SK-N-SH (cell line): Measurements from ENCODE around the gene TXNDC12. TPM values are rescaled to one million over a fixed set of nuclear protein-coding genes. Genes with fewer than 3 reads are reported as not detected.

Source experiments
- CTCF ChIA-PET: fragments of 300-600, 350-600 bp; formaldehyde crosslinking; extraction: SDS; loops from one replicate; lab custom pipeline; 2021; lab: Yijun Ruan, JAX
- POLR2A ChIA-PET: fragments of 350-600 bp; sonication (Branson Sonifier 250); formaldehyde crosslinking; extraction: SDS; loops from one replicate; lab custom pipeline; 2020; ENCODE audit warnings: antibody characterized with exemption, inconsistent platforms; lab: Yijun Ruan, JAX
- DNase-seq: peaks from one replicate; pipeline ENCODE4 v3.0.0; 2012
- H2AFZ ChIP-seq: fragments of 200-600 bp; sonication (generic); 2 replicates; pipeline ENCODE4 v1.8.1; 2016; ENCODE audit warnings: antibody characterized with exemption, mild to moderate bottlenecking, low read depth
- H3F3A ChIP-seq: fragments of 200-600 bp; sonication (generic); replicated peaks from 2 replicates; pipeline ENCODE3; 2016; ENCODE audit warnings: antibody characterized with exemption, mild to moderate bottlenecking; ENCODE audit not compliant: insufficient read depth
- H3K27ac ChIP-seq, 2 experiments: fragments of 200-500 bp in 1 of 2; fragments of 200-600 bp in 1 of 2; sonication (Bioruptor generic) in 1 of 2; sonication (generic), shearing (Covaris generic) in 1 of 2; 2 replicates each; pipeline versions ENCODE4 v1.5.1 to v1.6.1; 2014 to 2016; ENCODE audit warnings: low read depth in 2 of 2, inconsistent platforms in 1 of 2, low read length in 1 of 2, mild to moderate bottlenecking in 1 of 2, mixed read lengths in 1 of 2
- H3K27me3 ChIP-seq: fragments of 200-600 bp; sonication (generic), shearing (Covaris generic); 2 replicates; pipeline ENCODE4 v1.6.1; 2016; ENCODE audit warnings: mixed run types; ENCODE audit not compliant: insufficient read depth
- H3K36me3 ChIP-seq, 2 experiments: fragments of 200-500 bp in 1 of 2; fragments of 200-600 bp in 1 of 2; sonication (Bioruptor generic) in 1 of 2; sonication (generic) in 1 of 2; replicated peaks in 1 of 2; 2 replicates each; pipeline versions ENCODE3 to v1.5.1; 2014 to 2016; ENCODE audit warnings: low read length in 1 of 2, mild to moderate bottlenecking in 1 of 2; ENCODE audit not compliant: insufficient read depth in 2 of 2, control insufficient read depth in 1 of 2
- H3K4me1 ChIP-seq, 2 experiments: fragments of 200-500 bp in 1 of 2; fragments of 200-600 bp in 1 of 2; sonication (Bioruptor generic) in 1 of 2; sonication (generic), shearing (Covaris generic) in 1 of 2; 2 replicates each; pipeline versions ENCODE4 v1.5.1 to v1.6.1; 2014 to 2016; ENCODE audit warnings: low read depth in 1 of 2, low read length in 1 of 2, mixed run types in 1 of 2; ENCODE audit not compliant: insufficient read depth in 2 of 2, control insufficient read depth in 1 of 2
- H3K4me2 ChIP-seq: fragments of 200-600 bp; sonication (generic), shearing (Covaris generic); 2 replicates; pipeline ENCODE4 v1.6.1; 2017; ENCODE audit warnings: mixed run types
- H3K4me3 ChIP-seq, 2 experiments: fragments of 200-500 bp in 1 of 2; fragments of 200-600 bp in 1 of 2; sonication (Bioruptor generic) in 1 of 2; sonication (generic), shearing (Covaris generic) in 1 of 2; 2 replicates each; pipeline versions ENCODE4 v1.5.1 to v1.8.1; 2014 to 2016; ENCODE audit warnings: low read depth in 2 of 2, inconsistent platforms in 1 of 2, low read length in 1 of 2, mild to moderate bottlenecking in 1 of 2, mixed read lengths in 1 of 2, moderate library complexity in 1 of 2
- H3K79me2 ChIP-seq: fragments of 200-600 bp; sonication (generic); 2 replicates; pipeline ENCODE4 v1.8.1; 2017; ENCODE audit warnings: mild to moderate bottlenecking; ENCODE audit not compliant: insufficient read depth
- H3K9ac ChIP-seq: fragments of 200-600 bp; sonication (generic); 2 replicates; pipeline ENCODE4 v1.6.1; 2017; ENCODE audit warnings: mixed run types
- H3K9me2 ChIP-seq: fragments of 200-600 bp; sonication (generic); 2 replicates; pipeline ENCODE4 v1.6.1; 2017; ENCODE audit warnings: mixed run types
- H3K9me3 ChIP-seq: fragments of 200-600 bp; sonication (generic); 2 replicates; pipeline ENCODE4 v1.6.1; 2017; ENCODE audit warnings: mixed run types, mild to moderate bottlenecking, moderate library complexity
- H4K20me1 ChIP-seq: fragments of 200-600 bp; sonication (generic); 2 replicates; pipeline ENCODE4 v1.6.1; 2017; ENCODE audit warnings: mild to moderate bottlenecking, mixed run types; ENCODE audit not compliant: insufficient read depth
- CTCF ChIP-seq: fragments of 200-600 bp; sonication (generic); IDR thresholded peaks from 2 replicates; pipeline ENCODE4 v1.6.1; 2017; ENCODE audit warnings: antibody characterized with exemption, mild to moderate bottlenecking, moderate library complexity
- EP300 ChIP-seq, 2 experiments: IDR thresholded peaks; 2 replicates each; pipeline versions ENCODE4 v1.4.0 to v1.6.1; 2012; ENCODE audit warnings: borderline replicate concordance in 1 of 2, low read depth in 1 of 2, low read length in 1 of 2
- EZH2phosphoT487 ChIP-seq: fragments of 200-600 bp; sonication (generic); IDR thresholded peaks from 2 replicates; pipeline ENCODE4 v1.6.1; 2017; ENCODE audit warnings: low read depth, mixed run types, mild to moderate bottlenecking, antibody characterized with exemption, moderate library complexity, borderline replicate concordance
- JUND ChIP-seq: IDR thresholded peaks from 2 replicates; pipeline ENCODE4 v1.4.0; 2012
- MXI1 ChIP-seq: IDR thresholded peaks from 2 replicates; pipeline ENCODE4 v1.6.1; 2012; ENCODE audit warnings: mild to moderate bottlenecking, low read depth, low read length, improper control_type of control experiment
- NRF1 ChIP-seq: IDR thresholded peaks from 2 replicates; pipeline ENCODE4 v1.6.1; 2012; ENCODE audit warnings: low read depth, mild to moderate bottlenecking, low read length
- PBX3 ChIP-seq: IDR thresholded peaks from 2 replicates; pipeline ENCODE4; 2012
- POLR2AphosphoS5 ChIP-seq: IDR thresholded peaks from 2 replicates; pipeline ENCODE4 v1.6.1; 2012; ENCODE audit warnings: low read depth, low read length
- REST ChIP-seq: IDR thresholded peaks from 2 replicates; pipeline ENCODE4 v1.6.1; 2012; ENCODE audit warnings: mild to moderate bottlenecking, low read depth, low read length, moderate library complexity
- RXRA ChIP-seq: IDR thresholded peaks from 2 replicates; pipeline ENCODE4 v1.4.0; 2012; ENCODE audit warnings: low read depth, mild to moderate bottlenecking, borderline replicate concordance
- SMC3 ChIP-seq: IDR thresholded peaks from 2 replicates; pipeline ENCODE4 v1.6.1; 2012; ENCODE audit warnings: low read depth, low read length, improper control_type of control experiment
- USF1 ChIP-seq: IDR thresholded peaks from 2 replicates; pipeline ENCODE4 v1.4.0; 2012; ENCODE audit warnings: low read depth, borderline replicate concordance
- USF2 ChIP-seq: fragments of 150-350 bp; IDR thresholded peaks from 2 replicates; pipeline ENCODE4 v1.6.1; 2017; ENCODE audit warnings: antibody characterized with exemption, low read length, low read depth, borderline replicate concordance
- YY1 ChIP-seq: IDR thresholded peaks from 2 replicates; pipeline ENCODE4 v1.4.0; 2012; ENCODE audit warnings: low read depth, mild to moderate bottlenecking
- WGBS: methylation state at CpG from one replicate; pipeline ENCODE4 v1.1.6; 2017; ENCODE audit warnings: low lambda C conversion rate; 5-methylcytosine and 5-hydroxymethylcytosine counted together
- polyA plus RNA-seq, 3 experiments: library from polyadenylated mRNA; depleted of rRNA; stranded (reverse); fragments of >200 nt; gene quantifications; 2 replicates each; pipeline ENCODE4 v1.2.3, GENCODE V29; 2012

Gene TXNDC12
- polyA plus RNA-seq, 1 of the 3 experiments (the other 2 are of a cell fraction): 37.2 TPM

- no peak for TF ChIP-seq PBX3
These were observed 3.0 kb upstream of the TXNDC12 start (continued) for GRCh38 chr1:52057876-52058415.

GRCh38 chr1:52057255-52057654, 2.3 kb upstream of the TXNDC12 start:
- H3K4me2 ChIP-seq: peak overlapping the region; percentile 73
- H3K9me2 ChIP-seq: no peaks in the 10 kb centered on the region
- peak overlapping the region; percentile 67 to 82; a peak in 2 of 4 replicates for H3K27ac ChIP-seq
- no peaks in the 10 kb centered on the region for H3K27me3 ChIP-seq
- WGBS: 13% methylated on average over 1 of the region's 1 CpG
- DNase-seq: no peak
- CTCF ChIA-PET: no interaction called here
- H3K9ac ChIP-seq: peak overlapping the region; percentile 87
- H3K4me3 ChIP-seq: peak overlapping the region; percentile 91 to 98
- no peaks in the 10 kb centered on the region for H3K9me3 ChIP-seq
- H2AFZ ChIP-seq: 0 out of 2 replicates have a peak overlapping the region, but pooled peaks have one; percentile 60
- H3K4me1 ChIP-seq: peaks cover 13 to 21% of the 10 kb centered on the region in 2 experiments
- POLR2A ChIA-PET: interaction anchor here (1.2 kb wide), 1 partner anchor 24 kb away, joined by 5 read pairs; the partner anchor contains the start of gene KTI12
- TF ChIP-seq USF1 (no peak), SMC3 (no peak), REST (no peak), POLR2AphosphoS5 (0 out of 2 replicates have a peak, but pooled peaks have one; percentile 9)
- TF ChIP-seq, all 33 proteins: peak for 1
- Histone ChIP-seq H3K79me2 (peaks cover 89% of the 10 kb centered on the region), H3F3A (peaks cover 6% of the 10 kb centered on the region), H3K36me3 (peaks cover 21 to 35% of the 10 kb centered on the region in 2 experiments), H4K20me1 (peaks cover 9% of the 10 kb centered on the region; the same call in 1 of the 2 replicates)

GRCh38 chr1:52056937-52057231, 1.9 kb upstream of the TXNDC12 start:
- Histone ChIP-seq H3K36me3 (peaks cover 25 to 38% of the 10 kb centered on the region in 2 experiments), H3K9me3 (no peaks in the 10 kb centered on the region), H4K20me1 (peaks cover 9% of the 10 kb centered on the region; the same call in 1 of the 2 replicates), H3K4me3 (peak overlapping the region; percentile 91 to 98), H3K79me2 (peaks cover 89% of the 10 kb centered on the region), H3F3A (peaks cover 6% of the 10 kb centered on the region), H3K4me2 (peak overlapping the region; percentile 73), H3K27me3 (no peaks in the 10 kb centered on the region), H3K9me2 (no peaks in the 10 kb centered on the region), H3K9ac (peak overlapping the region; percentile 87), H3K4me1 (peaks cover 13 to 21% of the 10 kb centered on the region in 2 experiments), H3K27ac (peak overlapping the region; percentile 67 to 82; a peak in 2 of 4 replicates), H2AFZ (0 out of 2 replicates have a peak overlapping the region, but pooled peaks have one; percentile 60)
- no peak for DNase-seq
- ChIA-PET POLR2A (interaction anchor here (0.9 to 1.2 kb wide), 3 partner anchors 17 to 292 kb away, joined by 3 to 5 read pairs (median 4); partner anchors contain the start of gene KTI12), CTCF (interaction anchor here (2.4 kb wide), 1 partner anchor 15 kb away, joined by 9 read pairs; no protein-coding TSS in a partner anchor)
- WGBS: 4% methylated on average over 4 of the region's 4 CpGs
- no peak for TF ChIP-seq POLR2AphosphoS5
- no peak for TF ChIP-seq YY1
- no peak for TF ChIP-seq RXRA
- no peak for TF ChIP-seq USF1
- TF ChIP-seq EP300 (IDR thresholded peaks at IDR 0.05; ENCODE audit: borderline replicate concordance in 1 of 2, low read depth in 1 of 2, low read length in 1 of 2): no peak
- TF ChIP-seq MXI1: no peak
- TF ChIP-seq NRF1: no peak
- no peak for TF ChIP-seq JUND
- no peak for TF ChIP-seq EZH2phosphoT487
- no peak for TF ChIP-seq CTCF
- TF ChIP-seq USF2: no peak
